HUES6 (cell line): ENCODE results near the gene RRN3.
"Not testable (repeated sequence)": the region's sequence is repeated elsewhere in the genome, so short reads cannot be mapped to it uniquely, and the experiment has no call there.

ENCODE experiments used
- H3K27ac ChIP-seq: 2 replicates; pipeline ENCODE4 v1.7.0; 2013; ENCODE audit warnings: low read depth, mild to moderate bottlenecking, low read length, inconsistent platforms
- H3K27me3 ChIP-seq: 2 replicates; pipeline ENCODE4 v1.6.1; 2013; ENCODE audit warnings: low read length; ENCODE audit not compliant: control insufficient read depth, insufficient read depth
- H3K36me3 ChIP-seq: 2 replicates; pipeline ENCODE4 v1.6.1; 2013; ENCODE audit warnings: low read length; ENCODE audit not compliant: control insufficient read depth, insufficient read depth
- H3K4me1 ChIP-seq: 2 replicates; pipeline ENCODE4 v1.6.1; 2013; ENCODE audit warnings: low read length; ENCODE audit not compliant: control insufficient read depth, insufficient read depth
- H3K4me3 ChIP-seq: 2 replicates; pipeline ENCODE4 v1.5.1; 2013; ENCODE audit warnings: low read depth, low read length
- H3K9ac ChIP-seq: one replicate; pipeline ENCODE4 v1.6.1; 2013; ENCODE audit warnings: mild to moderate bottlenecking, low read length
- H3K9me3 ChIP-seq: 2 replicates; pipeline ENCODE4 v1.6.1; 2013; ENCODE audit warnings: low read depth, low read length; ENCODE audit not compliant: control insufficient read depth, insufficient read depth

The RRN3 gene

GRCh38 chr16:15090663-15091269, 3.3 kb downstream of the RRN3 start:
- H3K4me1 ChIP-seq, H3K27me3 ChIP-seq, H3K9me3 ChIP-seq, H3K4me3 ChIP-seq, H3K9ac ChIP-seq, H3K27ac ChIP-seq: not testable (repeated sequence)
- peaks cover 33% of the 10 kb centered on the region for H3K36me3 ChIP-seq

- not testable (repeated sequence) for H3K27ac ChIP-seq, H3K9me3 ChIP-seq, H3K9ac ChIP-seq, H3K4me1 ChIP-seq, H3K27me3 ChIP-seq, H3K4me3 ChIP-seq
- H3K36me3 ChIP-seq = peaks cover 61% of the 10 kb centered on the region
Observed at GRCh38 chr16:15082788-15083187, 11.3 kb downstream of the RRN3 start.

GRCh38 chr16:15080883-15081282, 13.2 kb downstream of the RRN3 start:
- not testable (repeated sequence) for H3K27ac ChIP-seq, H3K4me3 ChIP-seq, H3K9ac ChIP-seq, H3K4me1 ChIP-seq, H3K9me3 ChIP-seq, H3K27me3 ChIP-seq
- peaks cover 67% of the 10 kb centered on the region for H3K36me3 ChIP-seq

GRCh38 chr16:15076161-15076560, 17.9 kb downstream of the RRN3 start:
- H3K36me3 ChIP-seq = peaks cover 81% of the 10 kb centered on the region
- H3K4me1 ChIP-seq, H3K27ac ChIP-seq, H3K9me3 ChIP-seq, H3K27me3 ChIP-seq, H3K9ac ChIP-seq, H3K4me3 ChIP-seq: not testable (repeated sequence)

- Histone ChIP-seq H3K27me3 (no peaks in the 10 kb centered on the region), H3K27ac (no peak overlapping the region), H3K9me3 (no peaks in the 10 kb centered on the region), H3K36me3 (peaks cover 85% of the 10 kb centered on the region), H3K9ac (no peak overlapping the region), H3K4me1 (no peaks in the 10 kb centered on the region), H3K4me3 (no peak overlapping the region)
Observed at GRCh38 chr16:15073101-15073500, 21.0 kb downstream of the RRN3 start.

GRCh38 chr16:15071916-15072769, 21.9 kb downstream of the RRN3 start:
- H3K36me3 ChIP-seq = peaks cover 82% of the 10 kb centered on the region
- H3K9me3 ChIP-seq, H3K9ac ChIP-seq, H3K4me1 ChIP-seq, H3K27me3 ChIP-seq, H3K4me3 ChIP-seq, H3K27ac ChIP-seq: not testable (repeated sequence)

- not testable (repeated sequence) for H3K9ac ChIP-seq, H3K4me1 ChIP-seq, H3K9me3 ChIP-seq, H3K27ac ChIP-seq, H3K4me3 ChIP-seq, H3K27me3 ChIP-seq
- H3K36me3 ChIP-seq = peaks cover 80% of the 10 kb centered on the region
Observed at GRCh38 chr16:15071013-15071412, 23.1 kb downstream of the RRN3 start.

GRCh38 chr16:15066690-15067089, 27.4 kb downstream of the RRN3 start:
- H3K4me3 ChIP-seq = not testable (repeated sequence)
- H3K36me3 ChIP-seq = peaks cover 76% of the 10 kb centered on the region

GRCh38 chr16:15065961-15066360, 28.1 kb downstream of the RRN3 start:
- not testable (repeated sequence) for H3K27me3 ChIP-seq, H3K4me3 ChIP-seq, H3K27ac ChIP-seq, H3K4me1 ChIP-seq, H3K9ac ChIP-seq, H3K9me3 ChIP-seq
- peaks cover 79% of the 10 kb centered on the region for H3K36me3 ChIP-seq

More at GRCh38 chr16:15066690-15067089, 27.4 kb downstream of the RRN3 start:
- H3K4me1 ChIP-seq, H3K9ac ChIP-seq, H3K27me3 ChIP-seq, H3K27ac ChIP-seq, H3K9me3 ChIP-seq: not testable (repeated sequence)

- H3K36me3 ChIP-seq = peaks cover 76% of the 10 kb centered on the region
- H3K27ac ChIP-seq = not testable (repeated sequence)
Observed at GRCh38 chr16:15062085-15062810, 31.8 kb downstream of the RRN3 start.

GRCh38 chr16:15059324-15059723, 34.7 kb downstream of the RRN3 start:
- no peak overlapping the region for H3K4me3 ChIP-seq
- H3K27me3 ChIP-seq = no peaks in the 10 kb centered on the region
- no peaks in the 10 kb centered on the region for H3K9me3 ChIP-seq
- no peaks in the 10 kb centered on the region for H3K4me1 ChIP-seq
- H3K9ac ChIP-seq = no peak overlapping the region
- H3K36me3 ChIP-seq = peaks cover 53% of the 10 kb centered on the region
- no peak overlapping the region for H3K27ac ChIP-seq

More at GRCh38 chr16:15062085-15062810, 31.8 kb downstream of the RRN3 start:
- not testable (repeated sequence) for H3K9me3 ChIP-seq, H3K4me1 ChIP-seq, H3K4me3 ChIP-seq, H3K27me3 ChIP-seq, H3K9ac ChIP-seq
